Activated CD4-positive, CD25-positive, alpha-beta regulatory T cell treated with anti-CD3 and anti-CD28 coated beads, Interleukin-2, amount 50 U/mL, for 16 hours (primary cell): ENCODE results near the gene SIGMAR1.
A peak's percentile ranks its signal among the peaks of the same experiment; 100 is the strongest.

Source experiments
- DNase-seq: peaks from one replicate; pipeline ENCODE4 v3.0.0-alpha.2; 2020; ENCODE audit warnings: low read depth, low spot score

Gene SIGMAR1

DNA sequence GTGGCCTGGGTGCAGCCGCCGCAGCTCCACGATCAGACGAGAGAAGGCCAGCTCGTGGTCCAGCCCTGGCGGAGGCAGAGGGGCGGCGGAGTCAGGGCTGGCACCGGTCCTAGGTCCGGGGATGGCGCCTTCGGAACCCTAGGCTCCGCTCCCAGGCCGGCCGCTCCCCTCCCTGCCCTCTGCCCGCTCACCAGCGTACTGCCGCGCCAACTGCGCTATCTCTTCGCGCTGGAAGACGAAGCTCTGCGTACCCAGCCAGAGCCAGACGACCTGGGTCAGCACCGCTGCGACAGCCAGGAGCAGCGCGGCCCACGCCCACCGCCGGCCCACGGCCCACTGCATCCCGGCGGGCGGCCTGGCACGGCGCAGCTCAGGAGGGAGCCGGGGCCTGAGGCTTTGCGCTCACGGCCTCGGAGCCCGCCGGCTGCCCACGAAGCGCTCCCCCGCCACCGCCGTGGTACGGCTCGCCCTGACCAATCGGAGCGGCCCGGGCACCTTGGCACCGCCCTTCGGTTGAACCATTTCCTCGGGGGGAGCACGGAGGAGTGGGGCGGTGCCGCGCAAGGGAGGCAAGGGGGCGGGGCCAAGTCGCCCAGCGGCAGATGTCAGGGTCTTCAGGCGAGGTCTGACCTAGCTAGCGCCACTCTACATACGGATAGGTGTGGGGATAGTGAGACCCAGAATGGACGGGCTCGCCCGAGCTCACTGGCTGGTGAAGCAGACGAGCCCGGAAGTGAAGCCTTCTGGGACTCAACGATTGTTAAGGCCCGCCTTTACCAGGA lies at the start of gene SIGMAR1:
TSS of gene SIGMAR1 (minus strand) at position 432 of the 782 bp plus-strand sequence. CDS start at position 342, 90 bp downstream.
- peak; percentile 89 for DNase-seq

DNA sequence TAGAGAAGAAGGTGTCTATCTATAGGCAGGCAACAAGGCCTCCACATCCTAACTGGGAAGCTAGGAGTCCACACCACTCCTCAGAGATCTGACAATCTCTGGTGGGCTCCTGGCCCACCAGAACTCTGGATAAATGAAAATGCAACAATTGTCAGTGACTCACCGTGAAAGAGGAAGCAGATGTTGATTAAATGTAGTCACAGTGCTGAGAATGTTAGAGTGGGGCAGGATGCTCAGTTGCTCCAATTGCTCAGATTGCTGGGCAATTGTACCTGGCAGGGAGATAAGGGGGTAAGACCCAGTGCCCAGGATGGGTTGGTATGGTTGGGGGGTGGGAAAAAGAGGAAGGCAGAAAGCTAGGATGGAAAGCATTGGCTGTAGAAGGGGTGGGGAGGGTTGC lies 49.1 kb upstream of the SIGMAR1 start:
- DNase-seq, result no peak

DNA sequence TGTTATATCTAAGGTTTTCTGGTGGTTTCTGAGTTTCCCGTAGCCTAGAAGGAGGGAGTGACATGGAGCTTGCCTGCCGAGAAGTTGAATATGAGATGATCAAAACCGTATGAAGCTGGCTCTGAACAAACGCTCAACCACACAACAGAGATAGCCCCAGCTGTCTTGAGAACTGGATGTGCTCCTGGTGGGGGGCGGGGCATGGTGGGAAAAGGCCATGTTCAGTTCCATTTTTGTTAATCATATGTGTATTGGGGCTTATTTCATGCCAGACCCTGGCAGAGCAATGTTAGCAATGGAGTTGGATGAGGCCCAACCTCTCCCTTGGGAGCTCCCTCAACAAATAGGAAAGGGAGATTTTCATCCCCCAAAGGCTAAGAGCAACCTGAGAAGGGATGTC lies 48.6 kb upstream of the SIGMAR1 start:
- DNase-seq, result no peak

DNA sequence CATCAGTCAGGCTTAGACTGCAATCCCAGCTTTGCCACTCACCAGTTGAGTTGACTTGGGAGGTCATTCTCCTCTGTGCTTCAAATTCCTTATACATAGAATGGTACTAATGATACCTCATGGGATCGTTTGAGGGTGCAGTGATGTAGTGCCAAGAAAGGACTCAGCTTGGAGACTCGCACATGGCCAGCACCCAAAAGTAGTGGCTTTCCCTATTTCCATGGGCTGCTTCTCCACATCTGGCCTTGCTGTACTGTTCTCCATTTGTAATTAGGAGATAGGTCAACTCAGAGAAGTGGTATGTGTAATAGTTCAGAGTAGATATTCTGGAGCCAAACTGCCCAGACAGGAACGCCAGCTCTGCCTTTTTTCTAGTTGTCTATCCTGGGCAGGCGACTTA lies 48.0 kb upstream of the SIGMAR1 start:
- DNase-seq, result no peak

DNA sequence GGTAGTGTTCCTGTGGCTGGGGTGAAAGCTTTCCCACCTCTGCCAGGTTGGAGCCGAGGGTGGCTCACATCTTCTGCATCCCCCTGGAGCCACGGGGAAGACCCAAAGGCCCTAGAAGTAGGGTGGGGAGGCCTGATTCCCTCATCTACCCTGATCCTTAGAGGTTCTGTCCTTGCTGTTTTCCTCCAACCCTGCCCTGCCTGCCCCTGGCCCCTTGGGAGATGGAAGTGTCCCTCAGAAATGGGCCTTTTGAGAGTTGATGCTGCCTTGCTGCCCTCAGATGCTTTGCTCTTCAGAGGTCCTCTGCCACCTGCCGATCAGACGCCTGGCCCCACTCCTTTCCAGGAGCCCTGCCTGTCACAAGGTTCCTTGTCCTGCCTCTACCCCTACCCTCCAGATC lies 47.2 kb upstream of the SIGMAR1 start:
- no peak for DNase-seq

DNA sequence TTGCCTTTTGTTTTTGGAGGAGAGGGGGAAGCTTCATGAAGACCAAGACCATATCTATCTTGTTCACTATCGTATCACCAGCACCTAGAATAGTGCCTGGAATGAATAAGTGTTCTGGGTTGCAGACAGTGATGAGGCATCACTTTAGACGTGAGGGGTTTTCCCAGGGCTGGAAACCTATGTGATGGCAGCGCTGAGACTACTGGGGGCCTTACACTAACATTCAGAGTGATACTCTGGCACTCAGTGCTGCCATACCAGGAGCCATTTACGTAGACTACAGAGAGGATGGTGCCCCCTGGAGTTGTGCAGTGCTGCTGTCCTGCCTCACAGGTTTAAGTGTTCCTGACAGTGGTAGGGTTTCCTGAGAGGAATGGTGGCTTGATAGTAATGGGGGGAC lies 46.6 kb upstream of the SIGMAR1 start:
- DNase-seq, result no peak

DNA sequence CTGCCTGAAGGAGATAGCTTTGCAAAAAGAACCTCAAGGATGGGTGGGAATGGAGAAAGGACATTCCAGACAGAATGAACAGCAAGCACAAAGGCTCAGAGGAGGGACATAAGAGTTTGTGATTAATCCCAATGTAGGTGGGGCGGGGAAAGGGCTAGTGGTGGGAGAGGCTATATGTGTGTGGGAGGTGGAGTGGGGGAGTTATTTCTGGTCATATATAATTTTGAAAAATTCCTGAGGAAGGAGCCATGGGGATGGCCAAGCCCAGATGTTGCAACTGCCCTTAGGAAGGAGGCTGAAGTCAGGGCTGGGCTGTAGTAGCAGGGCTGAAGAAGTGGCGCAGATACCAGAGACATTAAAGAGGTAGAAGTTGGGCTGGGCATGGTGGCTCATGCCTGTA lies 38.3 kb upstream of the SIGMAR1 start:
- no peak for DNase-seq

DNA sequence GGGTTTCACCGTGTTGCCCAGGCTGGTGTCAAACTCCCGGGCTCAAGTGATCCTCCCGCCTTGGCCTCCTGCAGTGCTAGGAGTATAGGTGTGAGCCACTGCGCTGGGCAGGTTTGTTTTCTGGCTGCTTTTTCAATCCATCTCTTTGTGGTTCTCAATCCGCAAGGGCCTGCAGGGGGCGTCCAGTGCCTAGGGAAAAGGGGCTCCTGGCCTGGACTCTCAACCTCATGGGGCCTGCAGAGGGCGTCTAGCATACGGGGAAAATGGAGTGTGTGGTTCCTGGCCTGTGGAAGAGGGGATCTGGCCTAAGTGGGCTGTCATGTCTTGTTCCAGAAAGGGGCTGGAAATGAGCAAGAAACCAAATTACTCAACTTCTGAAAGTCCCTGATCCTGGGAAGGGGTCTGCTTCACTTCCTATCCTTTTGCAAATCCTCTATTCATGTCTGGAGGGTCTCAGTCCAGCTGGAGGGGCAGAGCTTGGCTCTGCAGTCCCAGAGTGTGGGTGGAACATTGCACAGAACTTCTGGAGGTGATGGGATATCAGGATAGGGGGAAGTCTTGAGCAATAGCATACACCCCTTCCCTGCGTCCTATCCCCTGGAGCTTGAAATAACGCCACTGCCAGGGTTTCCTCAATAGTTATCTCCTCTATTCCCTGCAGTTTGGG lies 37.6 kb upstream of the SIGMAR1 start:
- DNase-seq, result no peak

DNA sequence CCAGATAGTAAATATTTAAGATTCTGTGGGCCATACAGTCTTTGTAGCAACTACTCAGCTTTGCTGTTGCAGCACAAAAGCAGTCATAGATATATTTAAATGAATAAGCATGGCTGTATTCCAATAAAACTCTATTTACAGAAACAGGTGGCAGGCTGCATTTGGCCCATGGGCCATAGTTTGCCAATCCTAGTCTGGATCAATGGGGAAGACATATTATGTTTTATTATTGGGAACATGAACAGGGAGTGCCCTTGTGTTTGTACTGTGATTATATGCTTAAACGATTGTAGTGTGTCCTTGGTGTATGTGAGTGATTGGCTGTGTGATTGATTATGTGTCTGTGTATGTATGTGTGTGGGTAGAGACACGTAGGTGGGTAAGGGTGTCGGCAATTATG lies 36.9 kb upstream of the SIGMAR1 start:
- no peak for DNase-seq

DNA sequence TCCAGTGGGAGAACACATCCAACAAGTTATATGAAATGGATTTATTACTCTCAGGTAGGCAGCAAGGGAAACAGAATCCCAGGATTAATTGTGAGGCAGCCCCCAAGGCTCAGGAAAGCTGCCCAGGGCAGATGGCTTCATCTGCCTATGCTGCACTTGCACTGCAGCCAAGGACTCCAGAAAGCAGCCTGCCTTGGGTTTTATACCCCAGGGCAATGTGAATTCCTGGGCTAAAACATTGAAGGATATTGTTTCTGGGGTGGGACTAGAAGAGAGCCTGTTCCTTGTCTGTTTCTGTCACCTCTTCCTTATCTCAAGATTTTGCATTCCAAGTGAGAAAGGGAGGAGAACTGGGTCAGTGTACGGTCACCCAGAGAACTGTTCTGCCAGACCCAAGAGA lies 33.7 kb upstream of the SIGMAR1 start:
- no peak for DNase-seq

DNA sequence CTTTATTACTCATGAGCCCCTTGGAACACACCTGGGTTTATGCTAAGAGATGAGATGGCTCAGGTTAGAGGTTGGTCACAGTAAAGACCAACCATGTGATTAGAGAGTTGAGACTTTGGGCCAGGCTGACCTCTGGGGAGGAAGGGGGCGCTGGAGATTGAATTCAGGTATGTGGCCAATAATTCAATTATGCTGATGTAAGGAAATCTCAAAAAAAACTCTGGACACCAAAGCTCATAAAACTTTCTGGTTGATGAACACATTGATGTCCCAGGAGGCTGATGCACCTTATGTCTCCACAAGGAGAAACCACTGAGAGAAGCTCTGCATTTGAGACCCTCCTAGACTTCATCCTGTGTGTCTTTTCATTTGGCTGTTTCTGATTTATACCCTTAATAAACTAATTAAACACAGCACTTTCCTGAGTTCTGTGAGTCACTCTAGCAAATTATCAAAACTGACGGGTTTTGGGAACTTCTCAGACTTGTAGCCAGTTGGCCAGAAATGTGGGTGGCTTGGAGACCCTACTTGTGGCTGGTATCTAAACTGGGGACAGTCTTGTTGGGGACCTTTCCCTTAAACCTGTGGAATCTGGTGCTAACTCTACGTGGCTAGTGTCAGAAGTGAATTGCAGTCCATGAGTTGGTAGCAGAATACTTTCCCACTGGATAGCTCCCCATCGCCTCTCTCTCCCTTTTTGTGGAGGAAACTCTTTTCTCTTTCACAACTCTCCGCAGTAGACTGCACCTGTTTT lies 32.4 kb upstream of the SIGMAR1 start:
- no peak for DNase-seq

DNA sequence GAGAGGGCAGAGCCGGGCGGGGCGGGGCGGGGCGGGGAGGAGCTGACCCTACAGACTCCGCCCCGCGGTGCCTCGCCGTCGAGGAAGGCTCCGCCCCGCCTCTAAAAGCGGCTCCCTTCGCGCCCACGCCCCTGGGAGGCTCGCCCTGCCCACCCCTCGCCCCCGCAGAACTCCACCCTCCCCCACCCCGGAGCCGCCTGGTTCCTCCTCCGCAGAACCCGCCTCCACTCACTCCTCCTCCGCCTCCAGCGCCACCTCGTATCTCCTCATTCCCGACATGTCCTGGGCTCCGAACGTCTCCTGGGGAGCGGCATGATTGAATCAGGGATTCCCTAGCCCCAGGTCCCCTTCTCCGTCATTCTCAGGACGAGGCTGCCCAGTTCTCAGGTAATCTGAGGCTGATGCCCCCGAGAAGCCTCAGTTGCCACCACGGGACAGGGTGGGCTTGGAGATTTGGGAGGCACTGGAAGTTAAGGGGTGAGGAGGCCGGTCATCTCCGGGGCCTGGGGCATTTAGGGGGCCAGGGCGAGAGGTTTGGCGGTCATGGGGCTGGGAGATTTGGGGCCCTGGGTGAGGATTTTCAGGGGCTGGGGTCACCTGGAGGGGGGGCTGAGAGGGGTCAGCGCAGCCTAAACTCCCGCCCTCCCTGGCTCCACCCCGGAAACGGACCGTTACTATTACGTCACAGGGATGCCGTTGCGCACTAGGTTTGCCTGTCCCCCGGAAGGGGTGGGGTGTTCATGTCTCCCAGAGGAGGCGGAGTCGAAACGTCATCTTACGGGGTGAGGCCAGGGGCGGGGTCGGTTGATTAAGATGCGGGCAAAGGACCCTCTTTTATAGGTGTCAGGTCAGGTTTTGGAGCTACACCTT lies 28.0 kb upstream of the SIGMAR1 start:
- peak; percentile 81 for DNase-seq

DNA sequence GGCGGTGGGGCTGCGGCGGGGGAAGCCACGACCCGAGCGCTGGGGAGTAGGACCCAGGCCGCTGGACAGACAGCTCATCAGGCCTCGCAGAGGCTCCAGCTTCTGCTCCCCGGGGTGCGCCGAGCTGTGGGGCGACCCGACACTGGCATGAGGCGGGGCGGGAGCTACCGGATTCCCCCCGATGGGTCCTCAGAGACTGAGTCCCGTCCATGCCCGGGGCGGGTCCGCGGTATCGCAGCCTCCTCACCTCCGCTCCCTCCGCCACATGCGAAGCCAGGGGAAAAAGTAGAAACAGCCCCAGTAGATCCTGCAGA lies 27.4 kb upstream of the SIGMAR1 start:
- no peak for DNase-seq

DNA sequence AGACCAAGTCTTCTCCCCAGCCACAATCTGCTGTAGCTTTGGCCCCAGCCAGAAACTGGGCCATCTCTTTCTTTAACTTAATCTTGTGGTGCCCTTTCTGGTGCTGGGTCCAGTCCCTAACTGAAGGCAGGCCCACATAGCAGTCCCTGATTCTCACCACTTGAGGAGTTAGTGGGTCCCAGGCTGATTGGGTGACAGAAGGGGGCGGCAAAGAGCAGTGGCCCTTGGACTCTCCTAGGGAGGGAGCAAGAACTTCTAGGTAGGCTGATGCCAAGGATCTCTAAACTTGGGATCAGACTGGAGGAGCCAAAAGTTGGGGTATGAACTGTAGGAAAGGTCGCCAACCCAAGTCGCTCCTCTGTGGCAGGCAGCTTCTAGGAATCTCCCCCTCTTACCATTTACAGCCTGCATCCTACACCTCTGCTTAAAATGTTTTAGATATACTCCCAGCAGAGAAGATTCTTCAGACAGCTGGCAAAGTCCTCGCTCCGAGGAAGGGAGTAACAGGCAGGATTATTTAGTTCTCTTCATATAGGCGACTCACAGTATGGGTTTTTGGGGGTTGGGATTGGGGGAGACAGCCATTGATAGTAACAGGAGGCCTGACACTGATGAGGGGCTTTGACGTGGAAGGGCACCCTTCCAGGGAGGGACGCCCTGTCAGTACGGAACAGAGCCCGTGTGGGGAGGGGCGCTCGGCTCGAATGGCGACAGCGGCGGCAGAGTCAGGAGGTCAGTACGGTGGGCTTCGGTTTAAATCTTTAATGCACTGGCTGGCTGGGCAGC lies 26.9 kb upstream of the SIGMAR1 start:
- peak; percentile 50 for DNase-seq

DNA sequence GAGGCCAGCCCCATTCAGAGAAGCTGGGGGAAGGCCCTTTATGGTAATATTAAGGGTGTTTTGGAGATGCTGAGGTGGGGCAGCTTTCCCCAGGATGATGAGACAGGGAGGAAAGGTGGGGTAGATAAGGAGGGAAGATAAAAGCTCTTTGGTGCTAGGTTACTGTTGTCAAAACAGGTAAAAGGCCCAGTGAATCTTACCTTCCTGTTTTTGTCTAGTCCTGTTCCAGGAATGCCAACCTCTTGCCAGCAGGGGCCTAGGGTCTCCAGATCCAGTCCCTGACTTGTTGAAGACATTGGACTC lies 25.7 kb upstream of the SIGMAR1 start:
- DNase-seq, result no peak

DNA sequence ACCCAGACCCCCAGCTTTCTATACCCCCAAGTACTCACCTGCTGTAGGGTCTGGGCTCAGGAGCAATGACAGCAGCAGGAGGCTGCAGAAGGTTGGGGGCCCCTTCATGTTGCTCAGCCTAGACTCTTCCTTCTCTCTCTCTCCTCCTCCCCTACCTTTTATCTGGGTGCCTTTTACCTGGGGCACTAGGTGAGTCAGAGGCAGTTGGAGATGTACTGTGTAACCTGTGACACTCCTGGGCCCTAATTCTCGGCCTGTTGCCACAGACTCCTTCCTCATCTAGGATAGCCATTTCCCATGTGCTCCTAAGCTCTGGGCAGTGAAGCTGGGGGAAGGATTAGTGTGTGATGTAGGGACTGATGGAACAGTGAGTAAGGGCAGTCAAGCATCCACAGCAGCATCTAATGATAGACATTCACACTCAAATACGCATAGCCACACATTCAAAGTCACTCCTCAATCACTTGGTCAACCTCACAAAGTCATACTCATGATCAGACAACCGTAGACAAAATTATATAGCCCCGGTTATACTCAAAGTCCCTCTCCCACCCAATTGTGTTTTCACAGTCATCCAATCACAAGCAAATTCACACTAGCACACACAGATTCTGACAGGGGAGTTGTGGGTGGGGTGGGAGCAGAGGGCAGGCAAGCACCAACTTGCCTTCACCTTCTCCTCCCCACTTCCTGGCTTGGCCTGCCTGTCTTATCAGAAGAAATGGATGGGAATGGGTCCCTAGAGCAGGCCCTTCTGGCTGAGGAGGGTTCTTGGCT lies 25.1 kb upstream of the SIGMAR1 start, which contains the start of gene CCL27:
TSS of gene CCL27 (minus strand) at position 132 of the 777 bp plus-strand sequence. CDS start at position 108, 24 bp downstream.
- DNase-seq, result no peak

DNA sequence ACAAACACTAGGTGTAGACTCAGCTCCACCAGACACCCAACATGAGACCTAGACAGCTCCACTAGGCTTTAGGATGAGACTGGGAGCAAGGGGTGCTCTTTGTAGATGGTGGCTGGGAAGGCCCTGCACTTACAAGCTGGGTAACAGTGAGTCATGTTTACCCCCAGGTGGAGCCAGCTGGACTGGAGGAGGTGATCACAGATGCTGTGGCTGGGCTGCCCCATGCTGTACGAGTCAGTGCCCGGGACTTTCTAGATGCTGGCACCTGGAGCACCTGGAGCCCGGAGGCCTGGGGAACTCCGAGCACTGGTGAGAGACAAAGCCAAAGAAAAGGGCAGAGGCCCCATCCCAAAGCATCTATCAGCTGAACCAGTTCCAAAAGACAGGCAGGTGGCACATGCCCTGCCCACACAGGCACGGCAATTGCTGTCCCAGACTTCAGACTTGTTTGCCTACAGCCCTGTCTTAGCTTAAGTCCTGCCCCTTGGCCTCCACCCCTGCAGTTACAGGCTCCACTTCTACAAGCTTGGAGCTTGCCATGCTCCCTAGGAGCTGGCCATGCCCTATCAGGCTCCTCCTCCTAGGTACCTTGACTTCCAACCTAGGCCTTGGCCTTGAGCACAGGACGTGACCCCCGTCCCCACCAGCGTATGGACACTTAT lies 22.1 kb upstream of the SIGMAR1 start:
- DNase-seq, result no peak

DNA sequence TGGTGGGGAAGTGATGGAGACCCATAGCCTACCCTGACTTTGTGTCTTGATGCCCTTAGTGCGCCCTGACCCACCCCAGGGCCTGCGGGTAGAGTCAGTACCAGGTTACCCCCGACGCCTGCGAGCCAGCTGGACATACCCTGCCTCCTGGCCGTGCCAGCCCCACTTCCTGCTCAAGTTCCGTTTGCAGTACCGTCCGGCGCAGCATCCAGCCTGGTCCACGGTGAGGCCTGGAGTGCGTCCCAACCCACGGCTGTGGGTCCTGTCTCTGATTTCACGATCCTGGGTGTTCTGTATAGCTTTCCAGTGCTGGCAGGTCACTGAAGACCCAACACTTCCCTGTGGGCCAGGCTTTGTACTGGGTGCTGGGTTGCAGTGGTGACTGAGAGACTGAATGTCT lies 20.9 kb upstream of the SIGMAR1 start:
- DNase-seq, result no peak

DNA sequence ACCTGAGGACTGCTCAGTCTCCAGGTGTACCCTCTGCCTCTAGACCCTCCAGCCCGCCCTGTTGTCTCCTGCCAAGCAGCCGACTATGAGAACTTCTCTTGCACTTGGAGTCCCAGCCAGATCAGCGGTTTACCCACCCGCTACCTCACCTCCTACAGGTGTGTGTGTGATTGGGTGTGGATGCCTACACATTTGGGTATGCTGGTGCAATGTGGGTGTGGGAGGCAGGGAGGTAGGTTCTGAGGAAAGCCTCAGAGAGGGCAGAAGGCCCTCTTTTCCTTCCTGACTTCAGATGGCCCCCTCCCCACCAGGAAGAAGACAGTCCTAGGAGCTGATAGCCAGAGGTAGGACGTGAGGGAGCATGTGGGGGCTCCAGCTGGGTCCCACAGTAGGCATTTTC lies 19.4 kb upstream of the SIGMAR1 start:
- DNase-seq, result no peak

DNA sequence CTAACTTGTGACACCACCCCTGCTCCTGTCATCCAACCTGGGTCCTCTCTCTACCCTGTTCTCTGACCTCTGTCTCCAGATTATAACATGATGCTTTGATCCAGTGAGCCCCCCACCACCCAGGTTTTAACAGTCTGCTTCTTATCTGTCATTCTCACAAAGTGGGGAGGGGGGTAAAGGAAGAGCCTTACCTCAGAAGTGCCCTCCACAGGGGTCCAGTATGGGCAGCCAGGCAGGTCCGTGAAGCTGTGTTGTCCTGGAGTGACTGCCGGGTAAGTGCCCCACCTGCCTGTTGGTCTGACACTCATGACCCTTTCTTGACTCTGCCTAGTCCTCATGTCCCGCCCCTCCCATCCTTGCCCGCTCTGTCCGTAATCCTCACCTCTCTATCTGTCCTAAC lies 17.8 kb upstream of the SIGMAR1 start:
- no peak for DNase-seq
